Cerebellar nuclear complex (tissue), 1 donor: ENCODE data around the gene TWIST1.

ENCODE experiments used
- DNase-seq, 2 experiments: peaks; one replicate each; lab custom pipeline; 2025; lab: John Stamatoyannopoulos, UW

Gene TWIST1

DNA sequence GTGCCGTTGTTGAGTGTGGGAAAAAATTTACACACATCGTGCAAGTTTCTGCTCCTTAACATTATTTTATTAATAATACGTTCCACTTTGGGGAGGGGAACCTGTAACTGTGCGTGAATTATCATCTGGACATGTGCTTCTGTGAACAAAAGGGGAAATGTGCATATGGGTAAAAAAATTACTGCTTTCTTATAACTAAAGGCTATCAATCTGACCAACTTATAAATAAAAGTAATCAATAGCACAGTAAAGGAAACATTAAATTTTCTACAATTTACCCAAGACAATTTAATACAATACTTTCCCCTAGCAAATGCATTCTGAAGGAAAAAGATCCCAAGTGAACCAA lies 4.5 kb downstream of the TWIST1 start:
- DNase-seq = no peak

DNA sequence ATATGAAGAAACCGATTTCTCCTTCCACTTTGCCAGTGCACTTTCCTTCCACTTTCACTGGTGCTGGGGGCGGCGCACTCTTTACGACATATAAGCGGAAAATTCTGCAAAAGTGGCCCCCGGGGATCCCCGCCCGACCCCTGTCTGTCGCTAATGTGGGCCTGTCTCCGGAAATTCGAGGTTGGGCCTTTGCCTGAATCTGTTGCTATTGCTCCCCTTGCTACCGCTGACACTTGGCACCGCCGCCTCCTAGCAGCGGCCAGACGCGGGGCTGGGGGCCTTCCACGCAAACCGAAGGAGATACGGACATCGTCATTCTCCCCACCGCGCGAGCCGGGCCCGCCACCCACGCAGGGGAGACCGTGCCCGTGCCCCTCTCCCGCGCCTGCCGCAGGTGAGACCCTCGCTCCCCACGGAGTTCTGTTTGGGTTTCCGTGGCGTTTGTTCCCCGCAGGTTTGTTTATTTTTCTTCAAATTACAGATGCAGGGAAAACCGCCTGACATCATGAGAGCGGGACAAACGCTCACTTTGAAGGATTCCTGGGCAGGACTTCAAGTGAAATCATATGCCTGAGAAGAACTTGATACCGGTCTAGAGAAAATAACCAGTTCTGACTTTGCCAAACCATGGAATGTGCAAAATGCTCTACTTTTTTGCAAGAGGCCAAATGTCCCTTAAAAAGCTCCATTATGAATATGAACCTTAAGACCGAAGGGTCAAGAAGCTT lies 5.0 kb downstream of the TWIST1 start:
- no peak for DNase-seq

DNA sequence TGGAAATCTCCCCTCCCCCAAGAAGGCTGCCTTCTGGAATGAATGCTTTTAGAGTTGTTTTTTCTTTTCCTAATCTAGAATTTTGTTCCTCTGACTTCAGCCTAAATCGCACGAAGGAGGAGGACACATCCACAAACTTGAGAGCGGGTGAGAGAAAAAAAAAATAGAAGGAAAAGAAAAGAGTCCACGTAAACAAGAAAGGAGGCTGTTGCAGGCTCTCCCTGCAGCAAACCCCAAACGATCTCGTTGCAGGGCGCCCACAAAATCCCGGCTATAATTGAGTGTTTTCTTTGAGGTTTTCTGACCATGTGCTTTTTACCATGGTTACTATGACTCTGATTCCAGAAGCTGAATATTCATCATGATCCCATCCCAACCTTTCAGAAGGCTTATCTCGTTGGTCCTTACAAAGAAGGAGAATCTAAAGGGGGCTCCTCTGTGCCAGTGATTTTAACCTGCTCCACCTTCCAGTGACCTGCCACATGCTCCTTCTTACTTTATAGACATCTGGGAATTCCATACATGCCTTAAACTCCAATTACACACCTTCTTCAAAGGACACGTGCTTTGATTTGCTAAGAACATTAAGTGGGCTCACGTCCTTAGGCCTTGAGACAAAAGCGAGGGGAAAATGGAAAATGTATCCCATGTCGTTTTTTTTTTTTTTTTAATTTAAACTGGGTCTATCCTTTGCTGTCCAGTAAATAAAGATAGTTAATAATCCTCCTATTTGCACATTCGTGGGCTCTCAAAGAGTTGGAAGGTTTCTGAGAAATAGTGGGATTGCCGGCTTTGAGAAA lies 5.8 kb downstream of the TWIST1 start:
- DNase-seq = no peak

DNA sequence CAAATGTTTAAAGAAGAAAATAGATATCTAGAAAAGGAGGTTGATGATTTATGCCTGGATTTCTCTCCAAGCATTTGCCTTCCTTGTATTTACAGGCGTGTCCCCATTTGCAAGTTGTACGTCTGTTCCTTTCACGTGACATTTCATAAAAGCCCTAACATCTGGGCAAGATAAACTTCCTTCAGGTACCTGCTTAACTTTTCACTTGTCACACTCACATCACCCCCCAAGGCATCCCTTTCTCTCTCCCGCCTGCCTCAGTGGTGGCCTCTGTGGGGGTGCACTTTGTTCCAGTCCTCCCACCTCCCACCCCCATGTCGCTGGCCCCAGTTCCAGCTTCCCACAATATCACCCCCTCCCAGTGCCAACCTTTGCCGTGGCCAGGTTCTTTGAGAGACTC lies 6.7 kb downstream of the TWIST1 start:
- DNase-seq = no peak

DNA sequence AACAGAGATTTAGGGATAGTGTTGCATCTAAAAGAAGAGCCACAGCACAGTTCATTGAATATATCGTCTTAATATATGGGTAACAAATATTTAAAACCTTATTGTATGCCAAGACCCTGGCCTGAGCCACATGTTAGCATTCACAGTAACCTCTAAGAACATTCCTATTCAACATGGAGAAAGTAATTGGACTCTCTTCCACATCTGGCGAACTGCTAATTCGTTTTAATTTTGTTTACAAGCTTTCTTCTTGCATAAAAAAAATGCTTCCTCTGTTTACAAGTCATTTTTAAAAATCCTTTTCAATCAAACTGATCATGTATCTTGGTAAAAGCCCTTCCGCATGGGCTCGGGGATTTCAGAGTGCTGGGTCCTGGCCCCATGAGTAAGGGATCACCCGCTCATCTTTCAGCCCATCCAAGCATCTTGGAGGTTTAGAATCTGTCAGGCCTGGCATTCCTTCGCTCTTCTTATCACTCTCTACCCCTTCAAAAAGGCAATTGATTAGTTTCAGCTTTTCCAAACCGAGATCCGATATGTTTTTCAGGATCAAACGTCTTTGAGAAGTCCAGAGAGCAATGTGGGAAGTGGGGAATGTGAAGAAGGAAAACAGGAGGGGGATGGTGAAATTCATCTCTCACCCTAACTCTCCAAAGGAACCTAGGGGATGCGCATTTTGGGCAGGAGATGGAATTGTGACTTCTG lies 7.3 kb downstream of the TWIST1 start:
- DNase-seq = no peak

DNA sequence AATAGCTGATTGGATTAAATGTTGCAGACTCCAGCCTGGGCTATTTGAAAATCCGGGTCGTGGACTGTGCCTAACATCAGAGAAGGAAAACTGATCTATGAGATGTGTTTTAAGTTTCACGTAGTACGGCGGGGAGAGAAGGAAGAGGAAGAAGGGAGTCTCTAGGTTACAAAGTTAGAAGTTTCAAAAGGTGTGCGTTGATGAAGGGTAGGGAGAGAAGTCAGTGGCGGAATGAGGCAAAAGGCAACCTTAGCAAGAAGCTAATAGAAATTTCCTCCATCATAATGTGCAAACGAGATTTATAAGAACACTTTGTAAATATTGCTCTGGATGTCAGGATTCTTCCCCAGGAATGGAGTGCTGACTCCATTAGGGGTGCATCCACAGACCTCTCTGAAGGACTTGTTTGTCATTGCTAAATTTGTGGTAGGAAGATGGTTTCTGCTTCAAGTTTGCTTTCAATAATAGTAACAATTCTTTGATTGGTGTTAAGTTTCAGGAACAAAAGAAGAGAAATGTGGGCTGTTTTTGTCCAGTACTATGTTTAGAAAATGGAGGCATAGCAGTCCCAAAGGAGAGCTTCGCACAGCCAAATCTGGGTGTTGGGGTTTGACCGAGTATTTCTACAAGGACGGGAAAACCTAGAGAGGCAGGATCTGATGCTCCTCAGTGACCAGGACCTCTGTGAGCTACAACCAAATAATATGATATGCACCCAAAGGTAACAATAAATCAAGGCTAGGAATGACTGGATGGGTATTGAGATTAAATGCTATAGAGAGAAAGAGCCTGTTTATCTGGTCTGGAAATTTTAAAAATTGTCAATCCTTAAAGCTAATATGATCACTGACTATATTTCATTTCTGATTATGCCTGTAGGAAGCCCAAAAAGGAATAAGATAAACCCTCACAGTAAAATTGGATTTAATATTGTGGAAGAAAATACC lies 8.2 kb downstream of the TWIST1 start:
- no peak for DNase-seq

DNA sequence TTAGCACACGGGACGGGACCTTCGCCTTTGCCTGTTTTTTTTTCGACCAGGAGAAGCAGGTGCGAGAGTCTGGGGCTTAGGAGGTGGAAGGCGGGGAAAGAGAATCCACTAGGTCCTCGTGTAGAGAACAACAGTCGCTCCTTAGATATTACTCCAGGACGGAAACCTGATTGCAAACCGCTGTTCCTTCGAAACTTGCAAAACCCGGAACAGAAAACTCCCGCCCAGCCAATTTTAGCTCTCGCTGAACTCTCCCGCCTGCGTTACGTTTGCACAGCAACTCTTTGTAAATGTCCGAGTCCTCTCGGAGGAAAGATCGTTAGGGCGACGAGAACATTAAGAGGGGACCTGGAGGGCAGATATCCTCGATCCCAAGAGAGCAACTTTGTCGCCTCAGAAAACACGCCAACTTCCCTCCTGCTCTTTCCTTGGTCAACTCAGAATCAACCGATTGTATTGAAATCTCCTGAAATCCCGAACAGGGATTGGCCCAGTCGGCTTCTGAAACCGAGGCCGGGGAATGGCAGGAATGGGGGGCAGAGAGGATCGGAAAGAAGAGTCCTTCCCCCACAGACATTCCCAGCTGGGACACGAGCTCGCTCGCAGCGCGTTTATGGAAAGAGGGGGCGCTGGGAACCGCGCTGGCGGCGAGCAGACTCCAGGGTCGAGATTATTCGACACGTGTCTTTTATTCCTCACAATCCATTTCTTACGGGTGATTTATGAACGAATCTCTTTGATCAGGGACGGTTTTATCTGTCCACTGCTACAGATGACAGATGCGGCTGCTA lies 9.9 kb downstream of the TWIST1 start:
- DNase-seq = no peak

DNA sequence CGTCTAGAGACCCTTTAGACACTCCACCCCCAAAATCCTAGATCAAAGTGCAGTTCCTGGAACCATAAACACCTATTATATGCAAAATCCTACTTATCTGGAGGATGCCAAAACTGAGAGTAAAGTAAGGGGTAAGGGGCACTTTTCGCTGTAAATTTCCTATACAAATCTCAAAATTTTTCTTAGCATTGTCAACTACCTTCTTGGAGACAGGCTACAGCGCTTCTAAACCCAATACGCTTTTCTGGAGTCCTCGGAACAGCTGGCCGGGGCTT lies 10.4 kb downstream of the TWIST1 start:
- no peak for DNase-seq

DNA sequence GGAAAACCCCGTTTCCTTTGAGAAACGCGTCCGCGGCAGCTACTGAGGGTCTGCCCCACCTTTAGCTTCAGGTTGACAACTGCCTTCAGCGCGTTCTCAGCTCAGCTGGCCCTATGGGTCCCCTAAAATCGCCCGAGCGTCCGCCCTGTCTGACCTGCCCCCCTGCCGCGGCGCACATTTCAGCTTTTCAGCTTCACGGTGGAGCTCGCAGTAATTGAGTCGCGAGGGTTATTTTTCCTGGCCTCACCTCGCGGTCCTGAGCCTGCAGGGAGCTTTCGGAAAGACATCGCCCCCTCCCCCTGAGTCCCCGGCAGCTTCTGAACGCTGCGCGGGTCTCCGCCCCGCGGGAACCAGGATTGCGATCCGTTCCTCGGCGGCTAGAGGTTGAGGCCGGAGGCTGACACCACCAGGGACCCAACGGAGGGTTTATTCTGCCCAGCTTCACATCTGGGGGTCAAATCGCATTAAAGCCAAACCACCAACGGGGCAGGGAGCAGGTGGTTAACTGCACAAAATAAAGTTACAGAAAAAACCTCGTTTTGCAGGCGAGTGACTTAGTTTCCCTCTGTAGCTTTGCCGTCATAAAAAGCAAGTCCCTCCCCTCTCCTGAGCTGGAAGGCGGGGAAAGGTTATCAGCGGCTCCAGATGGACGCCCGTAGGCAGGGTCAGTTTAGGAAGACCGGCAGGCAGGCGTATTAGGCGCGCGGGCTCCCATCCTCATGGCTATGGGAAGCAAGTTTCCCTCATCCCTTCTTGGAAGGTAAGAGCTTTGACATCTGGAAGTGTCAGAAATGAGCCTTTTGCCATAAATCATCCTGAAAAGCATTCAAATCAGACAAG lies 11.0 kb downstream of the TWIST1 start:
- DNase-seq = no peak

DNA sequence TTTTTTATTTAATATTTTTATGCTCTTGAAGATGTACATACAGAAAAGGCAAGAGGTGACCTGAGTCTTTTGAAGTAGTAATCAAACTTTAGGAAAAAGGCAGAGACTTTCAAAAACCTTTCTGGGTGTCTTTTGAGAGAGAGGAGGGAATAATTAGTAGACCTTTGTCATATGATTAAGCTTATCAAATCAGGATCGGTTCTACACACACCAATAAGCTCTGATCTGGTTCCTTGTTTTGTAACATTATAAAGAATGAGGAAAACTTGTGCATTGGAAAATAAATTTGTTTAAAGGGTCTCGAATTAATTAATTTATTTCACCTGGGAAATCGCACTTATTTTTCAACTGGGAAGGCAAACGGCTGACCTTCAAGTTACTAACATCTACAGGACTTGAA lies 11.9 kb downstream of the TWIST1 start:
- no peak for DNase-seq

DNA sequence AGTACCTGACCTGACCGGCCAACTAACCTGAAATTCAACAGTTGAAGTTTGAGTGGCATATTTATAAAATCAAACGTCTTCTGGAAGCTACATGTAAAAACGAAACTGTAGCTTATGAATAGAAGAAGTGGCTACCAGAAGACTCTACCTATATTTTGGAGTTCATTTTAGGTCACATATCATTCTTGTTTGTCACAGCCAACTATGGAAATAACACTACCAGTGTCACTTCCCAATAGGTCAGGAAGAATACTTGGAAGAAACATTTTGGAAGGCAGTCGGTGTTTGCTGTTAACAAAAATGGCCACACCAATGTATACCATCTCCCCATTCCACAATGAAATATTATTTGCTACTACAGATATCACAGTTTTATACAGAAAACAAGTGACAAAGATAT lies 12.6 kb downstream of the TWIST1 start:
- DNase-seq = no peak

DNA sequence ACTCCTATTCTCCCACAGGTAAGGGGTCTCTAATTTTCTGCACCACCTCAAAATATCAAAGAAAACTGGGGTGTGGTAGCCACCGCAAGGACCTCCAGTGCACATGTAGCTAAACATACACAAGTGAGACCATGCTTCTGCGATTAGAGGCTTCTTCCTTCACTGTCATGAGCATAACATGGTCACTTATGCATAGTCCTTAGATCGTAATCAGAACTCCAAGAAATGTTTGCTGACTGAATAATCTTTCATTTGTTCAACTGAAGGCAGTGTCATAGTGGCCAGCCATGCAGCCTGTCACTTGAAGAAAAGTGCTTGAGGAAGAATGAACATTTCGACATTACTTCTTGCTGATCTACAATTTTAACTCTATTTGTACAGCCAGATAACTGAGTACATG lies 14.6 kb downstream of the TWIST1 start:
- no peak for DNase-seq

DNA sequence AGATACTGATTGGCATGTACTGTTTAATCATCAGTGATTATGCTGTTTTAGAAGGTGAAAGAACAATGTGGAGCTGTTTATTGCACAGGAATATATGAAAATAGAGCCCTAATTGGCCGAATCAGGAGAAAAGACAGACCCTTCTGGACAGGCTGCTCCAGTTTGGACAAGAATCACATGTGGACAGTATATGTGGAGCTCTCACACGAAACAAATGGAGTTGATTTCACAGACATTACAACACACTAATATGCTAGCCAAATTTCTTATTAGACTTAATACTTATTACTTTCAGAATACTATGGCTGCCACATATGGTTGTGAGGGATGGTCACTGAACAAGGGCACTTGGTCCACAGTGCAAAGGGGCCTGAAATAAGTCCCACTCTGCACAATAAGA lies 15.5 kb downstream of the TWIST1 start:
- no peak for DNase-seq

DNA sequence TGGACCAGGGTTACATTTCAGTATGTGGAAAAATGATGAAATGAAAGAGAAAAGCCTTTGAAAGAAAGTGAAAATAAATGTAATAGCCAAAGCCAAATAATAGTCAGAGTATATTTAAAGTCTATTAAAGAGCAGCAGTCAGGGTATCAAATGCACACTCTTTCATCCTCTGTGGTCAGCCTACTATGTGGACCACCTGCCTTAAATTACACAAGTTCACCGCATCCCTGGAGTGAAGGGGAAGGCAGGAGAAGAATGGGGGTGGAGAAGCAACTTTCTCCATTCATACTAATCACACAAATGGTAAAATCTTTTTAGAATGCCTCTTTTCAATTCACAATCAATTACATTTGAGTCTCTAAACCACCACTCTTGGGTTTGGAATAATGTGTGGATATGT lies 16.0 kb downstream of the TWIST1 start:
- no peak for DNase-seq

DNA sequence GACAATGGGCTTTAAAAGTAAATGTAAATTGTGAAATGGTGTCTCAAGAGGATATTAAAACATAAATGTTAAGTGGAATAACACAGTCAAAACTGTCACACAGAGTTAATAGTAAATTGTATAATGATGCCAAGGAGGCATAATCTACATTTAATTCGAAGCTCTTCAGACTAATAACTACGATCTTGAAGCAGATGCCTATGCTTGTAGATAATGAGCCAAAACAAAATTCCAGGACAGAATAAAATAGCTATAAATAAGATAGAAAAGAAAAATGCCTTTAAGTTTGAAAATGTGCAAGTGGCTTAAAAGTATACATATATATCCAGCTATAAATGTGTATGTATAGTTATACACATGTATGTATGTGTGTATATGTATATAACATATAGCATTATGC lies 17.5 kb downstream of the TWIST1 start:
- DNase-seq = no peak

DNA sequence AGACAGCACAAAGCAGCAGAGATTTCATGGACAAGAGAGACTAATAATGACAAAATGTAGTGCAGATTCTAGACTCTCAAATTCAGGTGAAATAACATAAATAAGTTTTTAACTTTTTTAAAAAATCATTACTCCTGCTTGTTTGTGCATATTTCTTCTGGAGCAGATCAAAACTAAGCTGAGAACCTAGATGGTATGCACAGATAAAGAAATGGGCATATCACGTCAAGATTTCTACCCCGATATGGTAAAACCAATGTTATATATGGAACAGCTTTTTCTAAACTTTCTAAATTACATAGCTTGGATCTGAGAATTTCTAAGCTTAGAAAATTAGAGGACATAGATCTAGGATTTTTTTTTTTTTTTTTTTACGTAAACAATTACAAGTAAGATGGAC lies 18.2 kb downstream of the TWIST1 start:
- no peak for DNase-seq

DNA sequence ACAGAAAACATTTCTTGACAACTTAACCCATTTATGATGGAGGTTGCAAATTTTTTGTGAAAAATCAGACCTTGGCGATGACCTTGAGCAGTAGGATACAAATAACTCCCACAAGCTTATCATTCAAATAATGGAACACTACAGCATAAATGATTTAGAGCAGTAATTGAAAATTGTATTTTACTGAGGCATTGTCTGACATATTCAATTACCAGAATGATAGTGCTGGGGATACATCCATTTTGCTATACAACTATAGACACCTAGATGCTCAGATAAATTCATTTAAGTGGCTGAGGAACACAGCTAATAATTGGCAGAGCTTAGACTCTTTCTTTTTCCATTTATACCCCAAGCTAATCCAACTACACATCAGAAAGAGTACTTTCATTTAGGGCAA lies 18.9 kb downstream of the TWIST1 start:
- no peak for DNase-seq

DNA sequence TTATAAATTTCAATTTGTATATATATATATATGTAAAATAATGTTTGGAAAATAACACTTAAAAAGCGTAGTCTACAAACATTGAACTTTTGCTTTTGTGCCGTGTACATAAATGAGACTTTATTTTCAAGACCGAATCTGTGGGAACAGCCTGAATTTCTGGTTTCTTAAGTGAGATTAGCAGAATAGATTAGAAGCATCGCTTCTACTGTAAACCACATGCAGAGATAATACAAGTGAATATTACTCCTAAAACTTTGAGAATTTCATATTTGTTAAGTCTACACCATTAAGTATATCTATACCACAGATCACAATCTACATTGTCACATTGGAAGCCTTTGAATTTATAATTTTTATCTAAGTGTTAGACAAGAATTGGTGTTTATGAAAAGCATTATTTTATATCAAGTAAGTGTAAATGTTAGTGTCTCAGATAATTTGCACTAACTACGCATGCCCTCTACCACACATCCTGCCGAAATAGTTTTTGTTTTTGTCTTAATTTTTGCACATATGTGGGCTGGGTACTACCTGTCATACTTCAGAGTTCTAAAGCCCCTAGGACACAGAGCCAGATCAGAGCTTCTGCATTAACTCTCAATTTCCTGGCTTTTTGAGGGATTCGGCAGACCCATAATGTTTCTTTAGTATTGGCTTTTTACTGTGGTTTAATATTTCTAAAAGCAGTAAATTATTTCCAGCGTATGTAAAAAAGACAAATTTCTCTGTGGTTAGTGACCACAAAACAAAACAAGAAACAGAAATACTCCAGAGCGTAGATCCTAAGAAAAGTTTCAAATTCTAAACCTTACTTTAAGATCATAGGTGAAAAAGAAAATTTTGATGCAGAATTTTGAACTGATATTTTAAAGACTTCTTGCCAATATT lies 20.0 kb downstream of the TWIST1 start:
- no peak for DNase-seq

DNA sequence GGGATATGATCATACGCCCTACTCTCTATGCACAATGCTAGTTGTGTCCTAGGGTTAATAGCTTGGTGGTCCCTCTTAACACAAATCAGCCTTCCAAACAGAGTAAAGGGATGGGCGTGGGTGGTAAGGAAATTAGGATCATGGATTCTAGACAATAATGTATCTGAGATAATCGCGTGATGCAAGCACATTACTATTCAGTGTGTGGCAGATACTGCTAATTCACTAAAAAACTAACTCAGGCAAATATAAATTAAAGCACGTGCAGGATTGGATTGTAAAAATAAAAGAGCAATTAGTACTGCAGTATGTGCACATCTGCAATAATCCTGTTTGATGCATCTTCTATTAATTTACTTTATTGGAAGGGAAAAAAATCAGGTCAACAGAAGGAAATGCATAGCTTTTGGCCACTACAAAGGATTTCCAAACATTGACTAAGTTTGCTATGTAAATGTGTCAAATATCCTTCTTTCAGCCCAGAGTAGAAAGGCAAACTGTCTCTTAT lies 22.0 kb downstream of the TWIST1 start:
- no peak for DNase-seq
